CD1c-positive myeloid dendritic cell (primary cell): Measurements from ENCODE around the gene SPG7.
A peak's percentile ranks its signal among the peaks of the same experiment; 100 is the strongest.
"Not testable (repeated sequence)": the region's sequence is repeated elsewhere in the genome, so short reads cannot be mapped to it uniquely, and the experiment has no call there.

Experiments used
- DNase-seq: peaks from one replicate; pipeline ENCODE4 v3.0.0-alpha.2; 2016; ENCODE audit errors: extremely low spot score

The SPG7 gene

GRCh38 chr16:89579351-89579750 lies 71.1 kb downstream of the SPG7 start:
- DNase-seq: no peak

DNA sequence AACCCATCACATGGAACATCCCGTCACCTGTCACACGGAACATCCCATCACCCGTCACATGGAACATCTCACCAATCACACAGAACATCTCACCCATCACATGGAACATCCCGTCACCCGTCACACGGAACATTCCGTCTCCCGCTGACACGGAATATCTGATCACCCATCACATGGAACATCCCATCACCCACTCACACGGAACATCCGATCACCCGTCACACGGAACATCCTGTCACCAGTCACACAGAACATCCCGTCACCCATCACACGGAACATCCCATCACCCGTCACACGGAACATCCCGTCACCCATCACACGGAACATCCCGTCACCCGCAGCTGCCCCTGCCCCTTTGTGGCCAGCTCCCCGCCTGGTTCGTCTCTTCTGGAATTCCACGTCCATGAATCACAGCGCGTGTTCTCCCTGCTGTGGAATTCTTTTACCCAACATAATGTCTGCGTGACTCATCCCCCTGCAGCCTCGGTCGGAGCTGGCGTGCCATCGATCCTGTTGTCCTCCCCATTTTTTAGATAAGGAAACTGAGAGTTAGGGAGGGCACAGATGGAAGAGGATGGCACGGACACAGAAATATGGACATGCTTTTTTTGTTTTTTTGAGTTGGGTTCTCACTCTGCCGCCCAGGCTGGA lies 73.0 kb downstream of the SPG7 start:
- no peak for DNase-seq

- peak; percentile 32 for DNase-seq
Measured at GRCh38 chr16:89581861-89582563, 73.8 kb downstream of the SPG7 start.

DNA sequence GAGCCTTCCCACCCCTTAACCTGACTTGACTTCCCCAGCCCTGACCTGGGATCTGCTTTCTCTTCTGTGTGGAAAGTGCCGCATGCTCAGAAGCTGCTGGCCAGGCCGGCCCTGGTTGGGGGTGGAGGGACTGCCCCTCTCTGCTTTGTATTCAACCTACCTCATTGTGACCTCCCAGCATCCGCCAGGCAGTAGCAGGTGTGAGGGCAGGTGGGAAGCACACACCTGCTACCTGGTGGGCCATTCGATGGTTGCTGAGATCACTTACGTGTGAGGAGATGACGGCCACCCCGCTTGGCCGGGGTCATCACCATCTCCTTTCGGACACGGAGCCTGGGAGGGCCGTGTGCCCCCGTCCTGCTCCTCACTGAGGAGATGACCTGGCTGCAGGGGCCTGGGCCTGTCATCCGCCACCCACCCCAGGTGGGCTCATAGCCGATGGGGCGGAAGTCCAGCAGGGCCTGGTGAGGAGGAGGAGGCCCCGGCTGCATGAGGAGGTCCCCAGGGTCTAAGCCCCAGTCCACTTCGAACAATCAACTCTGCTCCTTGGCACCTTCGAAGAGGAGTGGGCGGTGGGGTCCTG lies 74.5 kb downstream of the SPG7 start:
- no peak for DNase-seq

GRCh38 chr16:89583197-89583894 lies 75.1 kb downstream of the SPG7 start:
- no peak for DNase-seq

GRCh38 chr16:89583895-89584644 lies 75.9 kb downstream of the SPG7 start:
- DNase-seq: no peak

- DNase-seq: no peak
Measured at GRCh38 chr16:89584768-89585549, 76.8 kb downstream of the SPG7 start.

DNA sequence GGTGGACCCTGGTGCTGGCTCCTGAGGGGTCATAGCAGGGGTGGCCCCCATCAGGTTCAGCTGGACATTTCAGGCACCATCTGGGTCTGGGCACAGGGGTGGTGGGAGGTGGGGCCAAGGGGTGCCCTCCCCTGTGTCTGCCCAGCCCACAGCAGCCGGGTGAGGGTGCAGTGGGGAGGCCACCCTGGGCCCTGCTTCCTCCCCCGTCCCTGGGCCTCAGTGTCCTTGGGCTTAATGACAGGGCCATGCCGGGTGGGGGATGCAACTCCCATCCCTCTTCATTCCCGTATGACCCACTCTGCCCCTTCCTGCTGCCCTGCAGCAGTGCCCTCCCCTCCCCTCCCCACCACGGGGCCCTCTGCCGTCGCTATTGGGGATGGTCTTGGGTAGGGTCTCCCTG lies 78.0 kb downstream of the SPG7 start:
- DNase-seq: no peak

DNA sequence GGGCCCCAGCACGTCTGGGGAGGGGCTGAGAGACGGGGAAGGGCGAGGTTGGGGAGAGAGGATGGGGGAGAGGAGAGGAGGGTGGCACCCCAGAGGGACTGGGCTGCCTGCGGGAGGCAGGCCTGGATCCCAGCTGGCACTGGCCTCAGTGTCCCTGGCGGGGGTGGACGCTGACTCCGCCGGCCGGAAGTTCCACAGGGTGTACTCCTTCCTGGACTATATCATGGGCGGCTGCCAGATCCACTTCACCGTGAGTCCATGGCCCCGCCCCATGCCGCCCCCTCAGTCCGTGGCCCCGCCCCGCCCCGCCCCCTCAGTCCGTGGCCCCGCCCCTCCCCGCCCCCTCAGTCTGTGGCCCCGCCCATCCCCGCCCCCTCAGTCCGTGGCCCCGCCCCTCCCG lies 78.7 kb downstream of the SPG7 start:
- DNase-seq: no peak

GRCh38 chr16:89587676-89588075 lies 79.5 kb downstream of the SPG7 start:
- not testable (repeated sequence) for DNase-seq

- no peak for DNase-seq
Measured at GRCh38 chr16:89588413-89589109, 80.4 kb downstream of the SPG7 start.

GRCh38 chr16:89589241-89589926 lies 81.2 kb downstream of the SPG7 start:
- DNase-seq: no peak

DNA sequence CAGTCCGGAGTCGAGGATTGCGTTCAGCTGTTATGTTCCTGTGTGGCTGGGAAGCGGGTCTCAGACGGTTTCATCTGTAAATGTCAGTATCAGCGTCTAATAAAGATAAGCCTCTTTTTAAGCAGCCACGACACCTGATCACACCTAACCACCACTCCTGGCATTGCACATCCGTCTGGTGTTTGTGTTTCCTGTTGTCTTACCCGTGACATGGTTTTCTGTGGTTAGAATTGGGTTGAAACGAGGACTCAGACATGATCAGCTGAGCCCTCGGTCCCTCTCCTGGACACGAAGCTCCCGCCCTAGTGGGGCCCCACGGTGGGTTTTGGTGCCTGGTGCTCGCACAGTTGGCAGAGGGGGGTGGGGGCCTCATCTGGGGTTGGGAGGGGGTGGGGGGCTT lies 85.6 kb downstream of the SPG7 start:
- peak; percentile 18 for DNase-seq

- DNase-seq: no peak
Measured at GRCh38 chr16:89595330-89596060, 87.3 kb downstream of the SPG7 start.

DNA sequence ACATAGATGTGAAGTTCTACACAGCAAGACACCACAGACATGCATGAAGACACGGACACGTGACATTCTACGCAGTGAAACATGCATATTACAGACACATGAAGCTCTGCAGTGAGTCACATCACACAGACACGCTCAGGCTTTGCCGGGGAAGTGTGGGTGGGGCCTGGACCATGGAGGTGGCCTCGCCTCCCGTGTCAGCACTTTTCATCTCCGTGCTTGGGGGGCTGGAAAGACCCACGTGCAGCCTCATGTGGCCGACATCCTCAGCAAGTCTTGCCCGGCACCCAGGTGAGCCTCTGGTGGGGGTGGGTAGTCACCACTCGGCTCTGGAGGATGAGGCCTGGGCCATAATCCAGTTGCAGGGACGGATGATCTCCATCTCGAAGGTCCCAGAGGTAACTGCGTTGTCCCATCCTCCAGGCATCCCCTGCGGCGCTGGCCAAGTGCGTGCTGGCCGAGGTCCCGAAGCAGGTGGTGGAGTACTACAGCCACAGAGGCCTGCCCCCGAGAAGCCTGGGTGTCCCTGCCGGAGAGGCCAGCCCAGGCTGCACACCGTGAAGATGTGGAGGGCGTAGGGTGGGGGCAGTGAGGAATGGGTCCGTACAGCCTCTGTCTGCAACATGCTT lies 88.0 kb downstream of the SPG7 start:
- DNase-seq: no peak

GRCh38 chr16:89596957-89597649 lies 88.9 kb downstream of the SPG7 start:
- no peak for DNase-seq

- peak; percentile 23 for DNase-seq
Measured at GRCh38 chr16:89598199-89598598, 90.0 kb downstream of the SPG7 start.

- DNase-seq: no peak
Measured at GRCh38 chr16:89599451-89599858, 91.3 kb downstream of the SPG7 start.
